Keratinocyte (primary cell): ENCODE measurements around the gene CPA4. TPM values are rescaled to one million over a fixed set of nuclear protein-coding genes. Genes with fewer than 3 reads are reported as not detected.

Experiments
- DNase-seq: peaks from one replicate; pipeline ENCODE4 v3.0.0-alpha.2; 2011; ENCODE audit warnings: low read depth, missing footprints, low spot score
- FAIRE-seq: peaks from 2 replicates; lab custom pipeline; 2011; peaks lifted over from hg19 to GRCh38; lab: Jason Lieb, UNC
- H2AFZ ChIP-seq: 2 replicates; pipeline ENCODE4 v1.6.0; 2012; ENCODE audit warnings: low read length, control low read depth, inconsistent platforms; ENCODE audit not compliant: control insufficient read depth
- H3K27ac ChIP-seq: 2 replicates; pipeline ENCODE4 v1.5.1; 2011; ENCODE audit warnings: low read length; ENCODE audit not compliant: control insufficient read depth, insufficient read depth
- H3K27me3 ChIP-seq: 3 replicates; pipeline ENCODE4 v1.6.0; 2011; ENCODE audit warnings: low read length; ENCODE audit not compliant: control insufficient read depth, insufficient read depth; ENCODE audit errors: extremely low read depth
- H3K36me3 ChIP-seq, 2 experiments: 2 replicates in 1 of 2; 3 replicates in 1 of 2; pipeline ENCODE4 v1.5.1; 2011; ENCODE audit warnings: low read length in 2 of 2, mild to moderate bottlenecking in 1 of 2; ENCODE audit not compliant: control insufficient read depth in 2 of 2, insufficient read depth in 2 of 2; ENCODE audit errors: extremely low read depth in 1 of 2
- H3K4me1 ChIP-seq: 3 replicates; pipeline ENCODE4 v1.5.1; 2011; ENCODE audit warnings: low read length; ENCODE audit not compliant: control insufficient read depth, insufficient read depth; ENCODE audit errors: extremely low read depth
- H3K4me2 ChIP-seq: 3 replicates; pipeline ENCODE4 v1.6.0; 2011; ENCODE audit warnings: low read depth, low read length; ENCODE audit not compliant: control insufficient read depth, insufficient read depth; ENCODE audit errors: extremely low read depth
- H3K4me3 ChIP-seq, 3 experiments: fragments of 200-600 bp in 1 of 3; sonication (generic) in 1 of 3; 2 replicates in 2 of 3; 3 replicates in 1 of 3; pipeline ENCODE4 v1.5.1; 2011 to 2016; ENCODE audit warnings: low read length in 3 of 3, mild to moderate bottlenecking in 3 of 3, control low read depth in 2 of 3, inconsistent platforms in 1 of 3, low read depth in 1 of 3, mixed read lengths in 1 of 3, mixed run types in 1 of 3, moderate library complexity in 1 of 3; ENCODE audit not compliant: control insufficient read depth in 2 of 3, insufficient read depth in 2 of 3; ENCODE audit errors: extremely low read depth in 1 of 3
- H3K79me2 ChIP-seq: 2 replicates; pipeline ENCODE4 v1.6.0; 2012; ENCODE audit warnings: low read length; ENCODE audit not compliant: control insufficient read depth, insufficient read depth
- H3K9ac ChIP-seq: 3 replicates; pipeline ENCODE4 v1.6.0; 2011; ENCODE audit warnings: low read length; ENCODE audit not compliant: control insufficient read depth, insufficient read depth; ENCODE audit errors: extremely low read depth
- H3K9me1 ChIP-seq: 3 replicates; pipeline ENCODE4 v1.6.0; 2011; ENCODE audit warnings: low read length; ENCODE audit not compliant: control insufficient read depth, insufficient read depth; ENCODE audit errors: extremely low read depth
- H3K9me3 ChIP-seq: 2 replicates; pipeline ENCODE4 v1.5.1; 2012; ENCODE audit warnings: low read depth, low read length; ENCODE audit not compliant: control insufficient read depth
- H4K20me1 ChIP-seq: 3 replicates; pipeline ENCODE4 v1.6.0; 2011; ENCODE audit warnings: low read length; ENCODE audit not compliant: control insufficient read depth, insufficient read depth; ENCODE audit errors: extremely low read depth
- EZH2 ChIP-seq: IDR thresholded peaks from one replicate; pipeline ENCODE4 v1.6.1; 2012; ENCODE audit warnings: inconsistent platforms, mild to moderate bottlenecking, low read length, moderate library complexity
- dilution Hi-C: fragments of 300-500 bp; cut with MboI; formaldehyde crosslinking; loops from one replicate; pipeline ENCODE4 v1.7.0; 2020; ENCODE audit warnings: low sequenced_read_pairs; ENCODE audit not compliant: extremely low pct_ligation_motif_present
- polyA plus RNA-seq, 5 experiments: library from polyadenylated mRNA; depleted of rRNA in 3 of 5; stranded (reverse) in 3 of 5; stranded (forward) in 1 of 5; unstranded in 1 of 5; fragments of >200 nt; gene quantifications; 1 replicate in 1 of 5; 2 replicates in 3 of 5; 3 replicates in 1 of 5; pipeline versions ENCODE4 v1.2.1 to v1.2.3, GENCODE V29; 2011 to 2012; ENCODE audit warnings: missing spikeins in 2 of 5, low read depth in 1 of 5, low replicate concordance in 1 of 5
- TF ChIP-seq, protein P1 (sequence below), 3 experiments: IDR thresholded peaks in 1 of 3; conservative IDR thresholded peaks in 1 of 3; optimal IDR thresholded peaks in 1 of 3; 2 replicates in 2 of 3; 3 replicates in 1 of 3; pipeline versions ENCODE3 to v1.5.1; 2011; ENCODE audit warnings: low read length in 3 of 3, mild to moderate bottlenecking in 3 of 3, moderate library complexity in 2 of 3, control low read depth in 1 of 3, inconsistent platforms in 1 of 3; ENCODE audit not compliant: insufficient read depth in 2 of 3; ENCODE audit errors: extremely low read depth in 1 of 3

CPA4 gene
- polyA plus RNA-seq, 1 donor (not counting 4 experiments of a cell fraction or from before 2014, with no cell fraction given), result 248 TPM

DNA sequence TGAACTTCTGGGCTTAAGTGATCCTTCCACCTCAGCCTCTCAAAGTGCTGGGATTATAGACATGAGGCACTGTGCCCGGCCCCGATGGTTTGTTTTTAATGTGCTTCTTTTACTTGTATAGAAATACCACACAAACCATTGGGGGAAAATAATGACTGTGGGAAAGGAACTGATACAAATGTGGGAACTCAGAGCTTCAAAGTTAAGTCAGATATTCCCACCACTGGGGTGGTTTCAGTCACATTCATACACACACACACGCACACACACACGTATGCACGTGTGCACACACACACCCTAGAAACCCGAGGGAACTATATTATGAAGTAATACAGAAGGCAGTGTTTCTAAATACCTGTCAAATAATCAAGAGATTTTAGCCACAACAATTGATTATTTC, 17.0 kb downstream of the CPA4 start:
- Histone ChIP-seq H3K79me2 (no peaks in the 10 kb centered on the region), H2AFZ (no peak overlapping the region), H3K27me3 (no peaks in the 10 kb centered on the region), H3K9ac (no peak overlapping the region), H3K27ac (no peak overlapping the region), H3K4me1 (no peaks in the 10 kb centered on the region), H3K9me3 (no peaks in the 10 kb centered on the region), H3K36me3 (peaks cover 39 to 52% of the 10 kb centered on the region in 2 experiments), H3K9me1 (no peaks in the 10 kb centered on the region), H4K20me1 (no peaks in the 10 kb centered on the region), H3K4me2 (no peak overlapping the region), H3K4me3 (no peak overlapping the region)
- TF ChIP-seq, protein P1, sequence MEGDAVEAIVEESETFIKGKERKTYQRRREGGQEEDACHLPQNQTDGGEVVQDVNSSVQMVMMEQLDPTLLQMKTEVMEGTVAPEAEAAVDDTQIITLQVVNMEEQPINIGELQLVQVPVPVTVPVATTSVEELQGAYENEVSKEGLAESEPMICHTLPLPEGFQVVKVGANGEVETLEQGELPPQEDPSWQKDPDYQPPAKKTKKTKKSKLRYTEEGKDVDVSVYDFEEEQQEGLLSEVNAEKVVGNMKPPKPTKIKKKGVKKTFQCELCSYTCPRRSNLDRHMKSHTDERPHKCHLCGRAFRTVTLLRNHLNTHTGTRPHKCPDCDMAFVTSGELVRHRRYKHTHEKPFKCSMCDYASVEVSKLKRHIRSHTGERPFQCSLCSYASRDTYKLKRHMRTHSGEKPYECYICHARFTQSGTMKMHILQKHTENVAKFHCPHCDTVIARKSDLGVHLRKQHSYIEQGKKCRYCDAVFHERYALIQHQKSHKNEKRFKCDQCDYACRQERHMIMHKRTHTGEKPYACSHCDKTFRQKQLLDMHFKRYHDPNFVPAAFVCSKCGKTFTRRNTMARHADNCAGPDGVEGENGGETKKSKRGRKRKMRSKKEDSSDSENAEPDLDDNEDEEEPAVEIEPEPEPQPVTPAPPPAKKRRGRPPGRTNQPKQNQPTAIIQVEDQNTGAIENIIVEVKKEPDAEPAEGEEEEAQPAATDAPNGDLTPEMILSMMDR (optimal IDR thresholded peaks at IDR 0.05 in 1 of 3, IDR thresholded peaks at IDR 0.05 in 1 of 3, conservative IDR thresholded peaks at IDR 0.05 in 1 of 3; ENCODE audit: extremely low read depth in 1 of 3, insufficient read depth in 2 of 3, low read length in 3 of 3), result no peak
- TF ChIP-seq EZH2, result no peak
- dilution Hi-C loops, result no loop called here
- FAIRE-seq (no peak), DNase-seq (no peak)

DNA sequence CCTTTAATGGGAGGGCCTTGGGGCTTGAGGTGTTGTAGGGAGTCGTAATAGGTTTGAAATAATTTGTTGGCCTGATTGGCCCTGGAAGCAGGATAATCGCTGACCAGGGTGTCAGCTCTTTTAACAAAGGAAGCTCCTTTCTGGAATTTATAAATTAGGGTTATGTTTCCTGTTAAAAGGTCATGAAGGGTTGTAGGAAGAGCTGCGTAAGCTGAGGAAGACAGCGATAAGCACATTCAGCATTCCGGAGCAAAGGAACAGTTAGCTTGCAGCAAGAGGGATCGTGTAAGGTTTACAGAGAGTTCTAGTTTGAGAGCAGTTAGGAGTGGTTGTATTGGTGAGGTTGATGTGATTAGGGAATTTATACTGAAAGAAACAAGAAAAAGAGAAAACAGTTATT, 21.3 kb downstream of the CPA4 start:
- TF ChIP-seq, protein P1 (optimal IDR thresholded peaks at IDR 0.05 in 1 of 3, IDR thresholded peaks at IDR 0.05 in 1 of 3, conservative IDR thresholded peaks at IDR 0.05 in 1 of 3; ENCODE audit: extremely low read depth in 1 of 3, insufficient read depth in 2 of 3, low read length in 3 of 3), result no peak
- no peak for TF ChIP-seq EZH2
- no peak overlapping the region for H3K4me3 ChIP-seq
- no peak overlapping the region for H3K4me2 ChIP-seq
- DNase-seq (no peak), FAIRE-seq (no peak)
- H3K4me1 ChIP-seq, result no peaks in the 10 kb centered on the region
- dilution Hi-C loops, result no loop called here
- no peaks in the 10 kb centered on the region for H3K9me3 ChIP-seq
- no peak overlapping the region for H3K9ac ChIP-seq
- peaks cover 42 to 45% of the 10 kb centered on the region in 2 experiments for H3K36me3 ChIP-seq
- no peak overlapping the region for H2AFZ ChIP-seq
- no peaks in the 10 kb centered on the region for H3K27me3 ChIP-seq
- no peaks in the 10 kb centered on the region for H3K79me2 ChIP-seq
- no peak overlapping the region for H3K27ac ChIP-seq
- H3K9me1 ChIP-seq, result no peaks in the 10 kb centered on the region
- no peaks in the 10 kb centered on the region for H4K20me1 ChIP-seq
